ENCODE results near the gene NR1I2.

NR1I2 gene

GRCh38 chr3:119808244-119808643, 26.3 kb downstream of the NR1I2 start:
- H4K20me1 ChIP-seq (ENCODE audit: control insufficient read depth, insufficient read depth, low read depth, low read length): no peaks in the 10 kb centered on the region
- no peak overlapping the region for H3K4me2 ChIP-seq (ENCODE audit: low read length)
- H3F3A ChIP-seq (ENCODE audit: control insufficient read depth, insufficient read depth): no peaks in the 10 kb centered on the region
- TF ChIP-seq CTCF (IDR thresholded peaks at IDR 0.05; ENCODE audit: low read depth, low read length, poor library complexity, severe bottlenecking) (no peak), EZH2phosphoT487 (IDR thresholded peaks at IDR 0.05; ENCODE audit: borderline replicate concordance, low read length) (no peak)
- H3K36me3 ChIP-seq (ENCODE audit: control insufficient read depth, low read length): no peaks in the 10 kb centered on the region
- H3K79me2 ChIP-seq (ENCODE audit: control insufficient read depth, low read length): no peaks in the 10 kb centered on the region
- H3K4me1 ChIP-seq (ENCODE audit: control insufficient read depth, low read length): peaks cover 9% of the 10 kb centered on the region
- no peak overlapping the region for H3K27ac ChIP-seq (ENCODE audit: low read depth, low read length)
- H3K27me3 ChIP-seq (ENCODE audit: control insufficient read depth, low read length): no peaks in the 10 kb centered on the region
- no peaks in the 10 kb centered on the region for H3K9me2 ChIP-seq (replicated peaks; ENCODE audit: control insufficient read depth, low read length)
- H3K4me3 ChIP-seq (ENCODE audit: low read length): no peak overlapping the region
- no peaks in the 10 kb centered on the region for H3K9me3 ChIP-seq (ENCODE audit: control insufficient read depth, insufficient read depth, low read length)

DNA sequence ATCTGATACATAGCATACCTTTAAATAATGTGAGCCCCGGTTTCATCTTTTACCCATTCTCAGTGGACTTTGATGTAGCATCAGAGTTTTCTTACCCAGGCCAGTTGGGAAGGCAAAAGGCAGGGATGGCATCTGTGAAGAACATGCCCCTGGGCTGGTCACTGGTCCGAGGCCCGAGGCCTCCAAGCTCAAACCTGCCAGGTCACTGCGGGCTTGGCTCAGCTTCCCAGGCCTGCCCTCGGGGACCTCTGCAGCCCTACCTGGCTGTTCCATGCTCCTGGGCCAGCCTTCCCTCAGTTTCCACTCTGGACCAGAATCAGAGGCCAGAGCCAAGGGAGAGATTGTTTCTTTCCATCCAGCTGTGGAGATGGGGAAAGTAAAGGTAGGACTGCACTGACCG, 26.9 kb downstream of the NR1I2 start:
- H3K9me2 ChIP-seq (replicated peaks; ENCODE audit: control insufficient read depth, low read length): no peaks in the 10 kb centered on the region
- no peak overlapping the region for H3K4me3 ChIP-seq (ENCODE audit: low read length)
- no peaks in the 10 kb centered on the region for H4K20me1 ChIP-seq (ENCODE audit: control insufficient read depth, insufficient read depth, low read depth, low read length)
- no peaks in the 10 kb centered on the region for H3K36me3 ChIP-seq (ENCODE audit: control insufficient read depth, low read length)
- H3K4me2 ChIP-seq (ENCODE audit: low read length): no peak overlapping the region
- H3K27ac ChIP-seq (ENCODE audit: low read depth, low read length): no peak overlapping the region
- peaks cover 9% of the 10 kb centered on the region for H3K4me1 ChIP-seq (ENCODE audit: control insufficient read depth, low read length)
- H3K79me2 ChIP-seq (ENCODE audit: control insufficient read depth, low read length): no peaks in the 10 kb centered on the region
- no peaks in the 10 kb centered on the region for H3K9me3 ChIP-seq (ENCODE audit: control insufficient read depth, insufficient read depth, low read length)
- TF ChIP-seq CTCF (IDR thresholded peaks at IDR 0.05; ENCODE audit: low read depth, low read length, poor library complexity, severe bottlenecking): no peak
- no peak for TF ChIP-seq EZH2phosphoT487 (IDR thresholded peaks at IDR 0.05; ENCODE audit: borderline replicate concordance, low read length)
- no peaks in the 10 kb centered on the region for H3F3A ChIP-seq (ENCODE audit: control insufficient read depth, insufficient read depth)
- H3K27me3 ChIP-seq (ENCODE audit: control insufficient read depth, low read length): no peaks in the 10 kb centered on the region

DNA sequence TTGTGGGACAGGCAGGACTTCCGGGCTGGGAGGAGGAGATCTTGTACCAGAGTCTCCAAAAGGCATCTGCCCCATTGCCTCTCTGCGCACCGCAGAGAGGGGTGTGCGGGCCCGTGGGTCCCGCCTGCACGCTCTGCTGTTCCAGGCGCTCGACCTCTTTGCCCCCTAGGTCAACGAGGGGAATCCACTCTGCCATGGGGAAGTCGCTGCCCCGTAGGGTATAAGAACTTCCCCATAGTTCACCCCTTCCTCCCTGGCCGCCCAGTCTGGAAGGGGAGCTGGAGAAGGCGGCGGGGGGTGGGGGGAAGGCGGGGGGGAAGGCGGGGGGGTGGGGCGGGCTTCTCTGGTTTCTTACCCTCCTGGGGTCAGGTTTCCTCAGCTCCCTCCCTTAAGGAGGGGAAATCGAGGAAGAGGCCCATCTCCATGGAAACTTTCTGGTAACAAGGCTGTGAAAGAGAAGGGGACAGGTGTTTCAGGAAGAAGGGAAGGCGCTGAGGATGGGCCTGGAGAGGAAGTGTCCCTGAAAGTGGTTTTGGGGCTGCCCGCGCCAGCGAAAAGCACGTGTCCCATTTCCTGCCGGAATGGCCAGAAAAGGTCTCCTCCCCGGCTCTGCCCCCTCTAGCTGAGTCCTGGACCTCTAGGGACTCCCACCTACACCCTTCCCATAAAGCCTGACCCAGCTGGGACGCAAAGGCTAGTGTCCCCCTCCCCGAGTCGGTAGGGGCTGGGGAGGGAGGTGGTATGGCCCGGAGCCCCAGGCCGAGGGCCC, 27.5 kb downstream of the NR1I2 start:
- Histone ChIP-seq H3K36me3 (ENCODE audit: control insufficient read depth, low read length) (no peaks in the 10 kb centered on the region), H3K9me2 (replicated peaks; ENCODE audit: control insufficient read depth, low read length) (no peaks in the 10 kb centered on the region), H3K27me3 (ENCODE audit: control insufficient read depth, low read length) (no peaks in the 10 kb centered on the region), H3F3A (ENCODE audit: control insufficient read depth, insufficient read depth) (no peaks in the 10 kb centered on the region), H3K4me2 (ENCODE audit: low read length) (peak overlapping the region; percentile 63), H4K20me1 (ENCODE audit: control insufficient read depth, insufficient read depth, low read depth, low read length) (no peaks in the 10 kb centered on the region), H3K4me1 (ENCODE audit: control insufficient read depth, low read length) (peaks cover 9% of the 10 kb centered on the region), H3K27ac (ENCODE audit: low read depth, low read length) (no peak overlapping the region), H3K9me3 (ENCODE audit: control insufficient read depth, insufficient read depth, low read length) (no peaks in the 10 kb centered on the region), H3K4me3 (ENCODE audit: low read length) (peak overlapping the region; percentile 65), H3K79me2 (ENCODE audit: control insufficient read depth, low read length) (no peaks in the 10 kb centered on the region)
- TF ChIP-seq EZH2phosphoT487 (IDR thresholded peaks at IDR 0.05; ENCODE audit: borderline replicate concordance, low read length): no peak
- TF ChIP-seq CTCF (IDR thresholded peaks at IDR 0.05; ENCODE audit: low read depth, low read length, poor library complexity, severe bottlenecking): no peak
